PFSK-1 (cell line): ENCODE data around the gene KCNN4.

Experiments used
- FOXP2 ChIP-seq: optimal IDR thresholded peaks from 2 replicates; pipeline ENCODE3; 2011; ENCODE audit warnings: borderline replicate concordance, control low read depth, inconsistent platforms; ENCODE audit not compliant: insufficient read depth; ENCODE audit errors: extremely low read length, extremely low read depth
- POLR2AphosphoS5 ChIP-seq: IDR thresholded peaks from 2 replicates; pipeline ENCODE4 v1.6.1; 2012; ENCODE audit warnings: low read depth, mild to moderate bottlenecking, control low read depth, low read length, moderate library complexity
- REST ChIP-seq, 2 experiments: IDR thresholded peaks; 2 replicates each; pipeline versions ENCODE4 v1.6.1 to v1.8.0; 2011 to 2012; ENCODE audit warnings: low read depth in 2 of 2, low read length in 2 of 2, control low read depth in 1 of 2, inconsistent platforms in 1 of 2, mild to moderate bottlenecking in 1 of 2, moderate library complexity in 1 of 2; ENCODE audit not compliant: insufficient read depth in 1 of 2
- SIN3A ChIP-seq: IDR thresholded peaks from 2 replicates; pipeline ENCODE4 v1.6.1; 2012; ENCODE audit warnings: mild to moderate bottlenecking, low read length, moderate library complexity, borderline replicate concordance; ENCODE audit not compliant: insufficient read depth
- TAF1 ChIP-seq: IDR thresholded peaks from 2 replicates; pipeline ENCODE4 v1.6.1; 2012; ENCODE audit warnings: low read length, control low read depth, borderline replicate concordance; ENCODE audit not compliant: insufficient read depth

- TF ChIP-seq TAF1: no peak
- TF ChIP-seq REST (IDR thresholded peaks at IDR 0.05; ENCODE audit: insufficient read depth in 1 of 2, low read depth in 2 of 2, low read length in 2 of 2): no peak
- TF ChIP-seq POLR2AphosphoS5: no peak
- TF ChIP-seq SIN3A: no peak
- TF ChIP-seq FOXP2: no peak
Observed at GRCh38 chr19:43721469-43722048, 59.2 kb downstream of the KCNN4 start.
